ENCODE measurements around the gene HSCB.
"Not testable (repeated sequence)": the region's sequence is repeated elsewhere in the genome, so short reads cannot be mapped to it uniquely, and the experiment has no call there.

The HSCB gene

GRCh38 chr22:28738876-28739275 is 3.0 kb upstream of the HSCB start:
- not testable (repeated sequence) for DNase-seq (ENCODE audit: low spot score)

GRCh38 chr22:28741200-28741784 is 547 bp upstream of the HSCB start:
- DNase-seq (ENCODE audit: low spot score) = no peak

- DNase-seq (ENCODE audit: low spot score) = peak; percentile 90
Observed at GRCh38 chr22:28742562-28742962, 723 bp downstream of the HSCB start.

- DNase-seq (ENCODE audit: low spot score) = no peak
Observed at GRCh38 chr22:28743852-28744251, 2.0 kb downstream of the HSCB start.

- DNase-seq (ENCODE audit: low spot score) = no peak
Observed at GRCh38 chr22:28750471-28750881, 8.6 kb downstream of the HSCB start.

GRCh38 chr22:28754512-28754911 is 12.7 kb downstream of the HSCB start:
- not testable (repeated sequence) for DNase-seq (ENCODE audit: low spot score)

- no peak for DNase-seq (ENCODE audit: low spot score)
Observed at GRCh38 chr22:28759861-28760560, 18.2 kb downstream of the HSCB start.

GRCh38 chr22:28761449-28761755 is 19.6 kb downstream of the HSCB start:
- no peak for DNase-seq (ENCODE audit: low spot score)

GRCh38 chr22:28762000-28762399 is 20.2 kb downstream of the HSCB start:
- DNase-seq (ENCODE audit: low spot score) = not testable (repeated sequence)

- no peak for DNase-seq (ENCODE audit: low spot score)
Observed at GRCh38 chr22:28766628-28767027, 24.8 kb downstream of the HSCB start.

GRCh38 chr22:28768701-28769393 is 27.0 kb downstream of the HSCB start:
- DNase-seq (ENCODE audit: low spot score) = no peak

GRCh38 chr22:28769394-28770085 is 27.7 kb downstream of the HSCB start:
- DNase-seq (ENCODE audit: low spot score) = no peak

GRCh38 chr22:28771195-28771791 is 29.5 kb downstream of the HSCB start:
- no peak for DNase-seq (ENCODE audit: low spot score)

GRCh38 chr22:28772633-28773460 is 31.0 kb downstream of the HSCB start, which contains the start of gene CCDC117:
CCDC117 (plus strand) TSS chr22:28772695; CDS start chr22:28772850, 155 bp downstream.
- DNase-seq (ENCODE audit: low spot score) = peak; percentile 96

- DNase-seq (ENCODE audit: low spot score) = no peak
Observed at GRCh38 chr22:28773461-28773867, 31.6 kb downstream of the HSCB start.

- DNase-seq (ENCODE audit: low spot score) = no peak
Observed at GRCh38 chr22:28774378-28774777, 32.5 kb downstream of the HSCB start.

- no peak for DNase-seq (ENCODE audit: low spot score)
Observed at GRCh38 chr22:28779833-28780232, 38.0 kb downstream of the HSCB start.

GRCh38 chr22:28780296-28780695 is 38.5 kb downstream of the HSCB start:
- DNase-seq (ENCODE audit: low spot score) = no peak

GRCh38 chr22:28783786-28784671 is 42.2 kb downstream of the HSCB start:
- DNase-seq (ENCODE audit: low spot score) = no peak

GRCh38 chr22:28788601-28789000 is 46.8 kb downstream of the HSCB start:
- no peak for DNase-seq (ENCODE audit: low spot score)

All from ecto neural progenitor cell (in vitro differentiated cells).